CD4-positive, alpha-beta T cell treated with Interleukin-17A for 4 hours (primary cell): ENCODE data around the gene ITPR3.

ENCODE experiments used
- DNase-seq: peaks from one replicate; pipeline ENCODE4 v3.0.0-alpha.2; 2020; ENCODE audit warnings: mixed read lengths

Gene ITPR3

GRCh38 chr6:33742092-33742491 lies 121.0 kb downstream of the ITPR3 start:
- DNase-seq = no peak

- no peak for DNase-seq
Measured at GRCh38 chr6:33742837-33743236, 121.7 kb downstream of the ITPR3 start.

- DNase-seq = peak; percentile 82
Measured at GRCh38 chr6:33744001-33744848, 123.1 kb downstream of the ITPR3 start.

- no peak for DNase-seq
Measured at GRCh38 chr6:33744895-33745546, 123.9 kb downstream of the ITPR3 start.

GRCh38 chr6:33745548-33745947 lies 124.4 kb downstream of the ITPR3 start:
- DNase-seq = no peak
